Stimulated activated CD4-positive, alpha-beta T cell treated with anti-CD3 and anti-CD28 coated beads, TNF-alpha, amount 100 ng/mL, for 1 hour (primary cell): ENCODE measurements around the gene IL1RN.

Experiments
- DNase-seq, 3 donors: peaks; one replicate each; pipeline ENCODE4 v3.0.0-alpha.2; 2020; ENCODE audit warnings: low read depth in 3 of 3, low spot score in 1 of 3

Gene IL1RN

DNA sequence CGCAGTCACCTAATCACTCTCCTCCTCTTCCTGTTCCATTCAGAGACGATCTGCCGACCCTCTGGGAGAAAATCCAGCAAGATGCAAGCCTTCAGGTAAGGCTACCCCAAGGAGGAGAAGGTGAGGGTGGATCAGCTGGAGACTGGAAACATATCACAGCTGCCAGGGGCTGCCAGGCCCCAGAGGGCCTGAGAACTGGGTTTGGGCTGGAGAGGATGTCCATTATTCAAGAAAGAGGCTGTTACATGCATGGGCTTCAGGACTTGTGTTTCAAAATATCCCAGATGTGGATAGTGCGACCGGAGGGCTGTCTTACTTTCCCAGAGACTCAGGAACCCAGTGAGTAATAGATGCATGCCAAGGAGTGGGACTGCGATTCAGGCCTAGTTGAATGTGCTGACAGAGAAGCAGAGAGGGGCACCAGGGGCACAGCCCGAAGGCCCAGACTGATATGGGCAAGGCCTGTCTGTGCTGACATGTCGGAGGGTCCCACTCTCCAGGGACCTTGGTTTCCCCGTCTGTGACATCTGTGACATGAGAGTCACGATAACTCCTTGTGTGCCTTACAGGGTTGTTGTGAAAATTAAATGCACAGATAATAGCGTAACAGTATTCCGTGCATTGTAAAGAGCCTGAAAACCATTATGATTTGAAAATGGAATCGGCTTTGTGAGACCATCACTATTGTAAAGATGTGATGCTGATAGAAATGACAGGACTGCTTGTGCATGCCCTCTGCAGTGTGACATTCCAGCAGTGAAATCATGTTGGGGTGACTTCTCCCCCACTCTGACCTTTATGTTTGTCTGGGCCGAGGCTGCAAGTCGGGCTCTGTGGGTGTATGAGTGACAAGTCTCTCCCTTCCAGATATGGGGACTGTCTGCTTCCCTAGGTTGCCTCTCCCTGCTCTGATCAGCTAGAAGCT, 510 bp downstream of the IL1RN start:
- no peak for DNase-seq

DNA sequence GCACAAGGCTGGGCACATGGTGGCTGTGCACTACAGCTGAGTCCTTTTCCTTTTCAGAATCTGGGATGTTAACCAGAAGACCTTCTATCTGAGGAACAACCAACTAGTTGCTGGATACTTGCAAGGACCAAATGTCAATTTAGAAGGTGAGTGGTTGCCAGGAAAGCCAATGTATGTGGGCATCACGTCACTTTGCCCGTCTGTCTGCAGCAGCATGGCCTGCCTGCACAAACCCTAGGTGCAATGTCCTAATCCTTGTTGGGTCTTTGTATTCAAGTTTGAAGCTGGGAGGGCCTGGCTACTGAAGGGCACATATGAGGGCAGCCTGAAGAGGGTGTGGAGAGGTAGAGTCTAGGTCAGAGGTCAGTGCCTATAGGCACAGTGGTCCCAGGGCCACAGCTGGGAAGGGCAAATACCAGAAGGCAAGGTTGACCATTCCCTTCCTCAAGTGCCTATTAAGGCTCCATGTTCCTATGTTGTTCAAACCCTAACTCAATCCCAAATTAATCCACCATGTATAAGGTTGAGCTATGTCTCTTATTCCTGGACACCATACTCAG, 2.2 kb downstream of the IL1RN start:
- no peak for DNase-seq

DNA sequence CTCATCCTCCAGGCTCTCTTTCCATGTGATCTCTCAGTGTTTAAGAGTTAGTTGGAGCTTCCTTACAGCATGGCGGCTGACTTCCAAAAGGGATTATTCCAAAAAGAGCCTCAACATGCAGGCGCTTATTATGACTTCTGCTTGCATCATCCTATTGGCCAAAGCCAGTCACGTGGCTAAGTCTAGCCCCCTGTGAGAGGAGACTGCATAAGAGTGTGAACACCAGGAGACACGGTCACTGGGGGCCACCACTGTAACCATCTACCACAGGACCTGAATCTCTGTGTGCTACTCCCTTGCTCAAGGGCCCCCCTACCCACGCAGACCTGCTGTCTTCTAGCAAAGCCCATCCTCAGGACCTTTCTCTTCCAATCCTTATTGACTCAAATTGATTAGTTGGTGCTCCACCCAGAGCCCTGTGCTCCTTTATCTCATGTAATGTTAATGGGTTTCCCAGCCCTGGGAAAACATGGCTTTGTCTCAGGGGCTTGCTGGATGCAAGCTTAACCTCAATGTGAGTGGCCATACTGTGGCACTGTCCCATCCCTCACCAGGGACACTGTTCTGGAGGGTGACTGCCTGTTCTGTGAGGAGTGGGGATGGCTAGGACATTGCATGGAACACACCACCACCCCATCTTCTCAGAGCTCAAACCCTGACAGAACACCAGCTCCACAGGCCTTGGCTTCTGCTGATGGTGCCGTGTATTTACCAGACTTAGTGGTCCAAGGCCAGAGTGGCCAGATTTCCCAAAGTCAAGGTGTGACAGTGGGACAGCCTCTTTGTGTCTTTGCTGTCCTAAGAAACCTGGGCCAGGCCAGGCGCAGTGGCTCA, 4.2 kb downstream of the IL1RN start:
- DNase-seq, result no peak

DNA sequence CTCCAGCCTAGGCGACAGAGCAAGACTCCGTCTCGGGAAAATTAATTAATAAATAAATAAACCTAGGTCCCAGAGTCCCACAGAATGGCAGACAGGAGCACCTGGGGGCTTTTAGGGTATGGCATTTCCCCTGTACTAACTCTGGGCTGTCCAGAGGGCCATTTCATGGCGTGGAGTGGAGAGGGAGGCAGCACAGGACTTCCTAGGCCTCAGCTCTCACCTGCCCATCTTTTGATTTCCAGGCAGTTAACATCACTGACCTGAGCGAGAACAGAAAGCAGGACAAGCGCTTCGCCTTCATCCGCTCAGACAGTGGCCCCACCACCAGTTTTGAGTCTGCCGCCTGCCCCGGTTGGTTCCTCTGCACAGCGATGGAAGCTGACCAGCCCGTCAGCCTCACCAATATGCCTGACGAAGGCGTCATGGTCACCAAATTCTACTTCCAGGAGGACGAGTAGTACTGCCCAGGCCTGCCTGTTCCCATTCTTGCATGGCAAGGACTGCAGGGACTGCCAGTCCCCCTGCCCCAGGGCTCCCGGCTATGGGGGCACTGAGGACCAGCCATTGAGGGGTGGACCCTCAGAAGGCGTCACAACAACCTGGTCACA, 5.1 kb downstream of the IL1RN start:
- DNase-seq, result no peak

GRCh38 chr2:113133704-113134598, 6.6 kb downstream of the IL1RN start:
- DNase-seq, result no peak

DNA sequence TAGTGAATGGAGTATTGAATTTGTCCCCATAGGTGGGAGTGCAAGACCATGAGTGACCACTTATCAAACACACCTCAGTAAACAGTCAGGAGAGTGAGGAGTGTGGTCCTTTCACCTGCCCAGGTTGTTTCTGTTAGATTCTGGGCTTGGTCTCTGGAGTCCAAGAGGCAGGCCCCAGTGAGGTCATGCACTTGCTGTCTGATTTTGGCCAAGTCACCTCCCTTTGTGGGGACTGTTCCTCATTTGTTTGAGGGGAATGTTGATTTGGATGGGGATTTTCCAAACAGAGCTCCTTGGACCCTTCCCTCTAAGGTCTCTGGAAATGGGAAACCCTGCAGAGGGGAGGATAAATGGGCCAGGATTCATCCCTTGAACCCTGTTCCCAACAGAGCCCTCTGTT, 7.3 kb downstream of the IL1RN start:
- DNase-seq, result no peak

DNA sequence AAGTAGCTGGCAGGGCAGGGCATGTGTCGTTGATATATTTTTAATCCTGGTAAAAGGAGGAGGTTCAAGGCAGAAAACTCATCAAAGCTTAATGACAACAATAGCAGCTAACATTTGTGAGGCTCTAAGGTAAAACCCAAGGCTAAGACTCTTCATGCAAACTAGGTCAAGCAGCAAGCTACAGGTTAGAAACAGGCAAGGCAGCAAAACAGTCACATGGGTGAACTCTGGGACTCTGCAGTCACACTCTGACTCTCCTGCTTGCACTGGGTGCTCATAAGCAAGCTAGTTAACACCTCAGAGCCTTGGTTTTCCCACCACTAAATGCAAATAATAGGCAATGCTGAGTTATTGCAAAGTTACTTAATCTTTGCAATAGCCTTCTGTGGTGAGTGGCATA, 7.9 kb downstream of the IL1RN start:
- no peak for DNase-seq

DNA sequence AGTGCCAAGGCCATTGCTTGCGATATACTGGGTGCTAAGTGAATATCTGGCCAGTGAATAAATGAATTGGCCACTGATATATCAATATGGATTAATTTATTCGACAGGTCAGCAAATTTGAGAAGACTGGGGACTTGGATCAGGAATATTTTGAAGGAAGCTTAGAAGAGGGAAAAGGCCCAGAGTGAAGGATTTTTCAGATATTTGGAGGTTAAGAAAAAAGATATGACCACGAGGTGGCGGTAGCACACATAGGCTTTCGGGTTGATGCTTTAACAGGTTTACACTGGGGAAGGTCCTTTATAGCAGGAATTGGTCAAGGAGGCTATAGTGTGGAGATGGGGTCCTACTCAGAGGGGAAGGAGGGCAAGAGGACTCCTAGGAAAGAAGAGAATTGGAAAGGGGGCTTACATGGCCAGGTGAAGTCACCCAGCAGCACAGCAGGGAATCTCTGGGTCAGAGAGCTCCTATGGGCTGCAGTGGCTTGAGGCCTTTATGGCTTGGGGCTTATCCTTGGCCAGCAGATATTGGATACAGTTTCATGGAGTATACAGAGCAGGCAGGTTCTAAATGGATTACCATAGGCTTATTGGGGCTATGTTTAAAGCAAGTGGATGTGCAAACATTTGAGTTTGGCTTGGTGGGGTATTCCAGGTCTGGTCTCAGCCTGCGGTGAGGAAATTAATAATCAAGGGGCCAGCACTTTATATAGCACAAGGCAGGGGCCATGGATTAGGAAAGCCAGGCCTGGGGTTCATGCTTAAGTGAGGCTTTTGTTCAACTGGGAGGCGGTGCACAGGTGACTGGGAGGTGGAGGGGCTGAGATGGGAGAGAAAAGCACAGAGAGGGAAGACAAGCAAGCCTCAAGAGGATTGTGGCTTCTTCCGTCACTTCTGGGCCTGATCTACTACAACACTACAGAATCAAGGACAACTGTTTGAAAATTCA, 9.7 kb downstream of the IL1RN start:
- no peak for DNase-seq

DNA sequence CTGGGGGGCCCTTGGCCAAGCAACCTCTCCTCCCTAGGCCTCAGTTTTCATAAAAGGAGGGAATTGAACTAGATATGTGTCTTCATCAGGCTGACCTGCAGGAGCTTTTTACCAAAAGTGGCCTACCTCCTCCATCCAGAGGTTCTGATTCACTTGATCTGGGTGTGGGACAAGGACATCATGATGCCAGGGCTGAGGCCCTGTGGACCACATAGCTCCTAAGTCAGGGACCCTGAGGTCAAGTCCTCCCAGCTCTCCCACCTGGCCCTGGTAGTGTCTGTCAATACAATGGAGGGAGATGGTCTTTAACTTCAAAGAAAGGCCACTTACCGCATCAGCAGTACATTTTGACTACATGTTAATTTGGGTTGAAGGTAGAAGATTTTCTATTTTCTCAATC, 10.4 kb downstream of the IL1RN start:
- no peak for DNase-seq

DNA sequence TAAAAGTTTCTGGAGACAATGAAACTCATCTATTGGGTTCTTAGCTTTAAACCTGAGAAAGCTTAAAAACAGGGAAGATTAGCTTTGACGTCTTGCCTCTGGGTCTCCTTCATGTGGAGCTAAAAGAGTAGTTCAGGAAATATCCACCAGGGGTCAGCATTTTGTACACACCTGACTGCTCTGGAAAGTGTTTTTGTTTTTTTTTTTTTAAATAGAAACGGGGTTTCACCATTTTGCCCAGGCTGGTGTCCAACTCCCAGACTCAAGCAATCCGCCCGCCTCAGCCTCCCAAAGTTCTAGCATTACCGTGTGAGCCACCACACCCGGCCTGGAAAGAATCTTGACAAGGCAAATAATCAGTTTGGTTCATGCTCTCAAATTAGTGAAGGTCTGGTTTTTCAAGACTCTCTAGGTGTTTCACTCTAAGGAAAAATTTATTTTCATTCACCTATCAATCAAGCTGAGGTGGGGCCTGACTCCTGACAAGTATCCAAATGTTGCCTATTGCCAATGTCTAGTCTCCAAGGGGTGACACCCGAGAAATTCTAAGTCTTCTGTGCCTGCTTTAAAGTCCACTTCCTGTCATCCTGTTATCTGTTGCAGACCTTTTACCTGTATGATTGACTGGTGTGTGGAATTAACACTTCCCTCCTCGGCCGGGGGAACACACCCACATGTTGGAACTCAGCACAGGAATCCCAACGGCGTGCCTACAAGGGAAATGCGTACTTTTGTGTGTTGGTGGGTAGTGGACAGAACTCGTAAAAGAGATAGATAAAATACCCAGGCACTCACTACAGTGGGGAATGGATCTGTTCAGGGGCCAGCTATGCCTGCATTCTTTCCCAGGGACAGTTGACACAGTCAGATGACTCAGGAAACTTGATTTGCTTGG, 11.3 kb downstream of the IL1RN start:
- DNase-seq, result peak in 2 of 3 donors; percentile 23 to 29

GRCh38 chr2:113141451-113141850, 14.1 kb downstream of the IL1RN start:
- DNase-seq, result no peak

DNA sequence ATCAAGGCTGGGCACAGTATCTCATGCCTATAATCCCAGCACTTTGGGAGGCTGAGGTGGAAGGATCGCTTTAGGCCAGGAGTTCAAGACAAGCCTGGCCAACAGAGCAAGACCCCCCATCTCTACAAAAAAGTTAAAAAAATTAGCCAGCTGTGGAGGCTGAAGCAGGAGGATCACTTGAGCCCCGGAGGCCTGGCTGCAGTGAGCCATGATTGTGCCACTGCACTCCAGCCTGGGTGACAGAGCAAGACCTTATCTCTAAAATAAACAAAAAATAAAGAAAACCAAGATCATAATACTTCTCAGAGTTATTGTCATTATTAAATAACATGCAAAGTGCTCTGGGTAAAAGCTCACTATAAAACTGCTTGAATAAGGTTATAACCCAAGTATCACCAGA, 14.9 kb downstream of the IL1RN start:
- DNase-seq, result no peak

- no peak for DNase-seq
These were observed 16.9 kb downstream of the IL1RN start for GRCh38 chr2:113144259-113144658.

DNA sequence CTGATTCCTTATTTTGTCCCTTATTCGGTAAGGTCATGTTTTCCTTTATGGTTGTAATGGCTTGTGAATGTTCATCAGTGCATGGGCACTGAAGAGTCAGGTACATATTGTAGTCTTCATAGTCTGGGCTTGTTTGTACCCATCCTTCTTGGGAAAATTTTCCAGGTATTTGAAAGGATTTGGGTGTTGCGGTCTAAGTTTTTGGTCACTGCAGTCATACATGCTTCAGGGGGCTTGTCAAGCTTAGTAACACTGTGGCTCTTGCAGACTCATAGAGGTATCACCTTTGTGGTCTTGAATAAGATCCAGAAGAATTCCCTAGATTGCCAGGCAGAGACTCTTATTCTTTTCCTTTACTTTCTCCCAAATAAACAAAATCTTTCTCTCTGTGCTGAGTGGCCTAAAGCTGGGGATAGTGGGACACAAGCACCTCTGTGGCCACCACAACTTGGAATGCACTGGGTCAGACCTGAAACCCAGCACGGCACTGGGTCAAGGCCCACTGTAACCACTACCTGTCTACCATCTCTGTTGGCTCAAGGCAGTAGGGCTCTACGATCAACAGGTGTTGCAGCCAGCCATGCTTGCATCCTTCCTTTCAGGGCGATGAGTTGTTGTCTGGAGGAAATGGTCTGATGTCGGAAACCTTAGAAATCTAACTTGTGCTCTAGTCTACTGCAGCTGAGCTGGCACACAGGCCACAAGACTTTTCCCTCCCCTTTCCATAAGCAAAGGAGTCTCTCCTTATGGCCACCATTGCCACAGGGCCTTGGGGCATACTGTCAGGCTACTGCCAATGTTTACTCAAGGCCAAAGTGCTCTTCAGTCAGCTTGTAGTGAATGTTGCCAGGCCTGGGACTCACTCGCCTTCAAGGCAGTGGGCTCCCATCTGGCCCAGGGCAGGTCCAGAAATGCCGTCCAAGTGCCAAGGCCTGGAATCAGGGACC, 21.5 kb downstream of the IL1RN start:
- no peak for DNase-seq

DNA sequence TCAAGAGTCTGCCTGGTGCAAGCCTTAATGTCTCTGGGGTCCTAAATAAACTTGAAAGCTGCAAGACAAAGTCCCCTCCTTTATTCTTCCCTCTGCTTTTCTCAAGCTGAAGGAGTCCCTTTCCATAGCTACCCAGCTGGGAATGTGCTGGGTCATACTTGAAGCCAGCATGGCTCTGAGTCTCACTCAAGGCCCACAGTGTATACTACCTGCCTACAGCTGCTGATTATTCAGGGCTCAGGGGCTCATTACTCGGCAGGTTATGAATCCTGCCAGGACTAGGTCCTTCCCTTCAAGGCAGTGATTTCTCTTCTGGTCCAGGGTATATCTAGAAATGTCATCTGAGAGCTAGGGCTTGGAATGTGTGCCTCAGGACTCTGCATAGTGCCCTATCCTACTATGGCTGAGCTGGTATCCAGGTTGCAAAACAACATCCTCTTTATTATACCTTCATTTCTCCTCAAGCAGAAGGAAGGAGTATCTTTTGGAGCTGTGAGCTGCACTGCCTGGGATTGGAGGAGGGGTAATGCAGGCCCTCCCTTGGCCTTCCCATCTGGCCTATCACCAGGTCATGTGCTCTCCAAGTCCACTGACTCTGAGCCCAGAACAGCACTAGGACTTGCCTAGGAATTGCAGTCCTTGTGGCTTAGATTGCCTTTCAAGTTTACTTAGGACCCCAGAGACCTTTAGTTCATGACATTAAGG, 22.3 kb downstream of the IL1RN start:
- DNase-seq, result no peak

DNA sequence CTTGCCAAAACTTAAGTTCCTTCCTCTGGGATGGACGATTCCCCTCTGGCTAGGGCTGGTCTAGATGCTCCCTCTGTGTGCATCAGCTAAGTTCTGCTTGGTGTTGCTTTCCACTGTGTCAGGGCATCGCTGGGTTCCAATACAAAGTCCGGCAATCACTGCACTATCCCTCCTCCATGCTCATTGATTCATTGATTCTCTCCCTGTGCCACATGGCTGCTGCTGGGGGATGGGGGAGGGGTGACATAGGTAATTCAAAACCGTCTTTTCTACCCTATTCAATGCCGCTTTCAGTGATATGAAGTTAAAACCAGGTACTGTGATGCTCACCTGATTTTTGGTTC, 22.8 kb downstream of the IL1RN start:
- no peak for DNase-seq

- no peak for DNase-seq
These were observed 27.9 kb downstream of the IL1RN start for GRCh38 chr2:113155331-113155730.
